Tibial nerve (tissue), 4 donors: ENCODE results near the gene FFAR4. TPM values are rescaled to one million over a fixed set of nuclear protein-coding genes. Genes with fewer than 3 reads are reported as not detected.

Experiments used
- DNase-seq, 2 donors: peaks; one replicate each; pipeline ENCODE4 v3.0.0-alpha.2; 2019; ENCODE audit warnings: low spot score in 2 of 2
- H3K27ac ChIP-seq, 4 donors: fragments of 200-600 bp; sonication (generic) in 3 of 4; one replicate each; pipeline ENCODE4 v1.5.1; 2017 to 2019; ENCODE audit warnings: mild to moderate bottlenecking in 1 of 4
- H3K27me3 ChIP-seq, 2 donors: fragments of 200-600 bp; sonication (generic) in 1 of 2; one replicate each; pipeline versions ENCODE4 v1.5.1 to v1.6.0; 2017 to 2019
- H3K36me3 ChIP-seq, 3 donors: fragments of 200-600 bp; sonication (generic); one replicate each; pipeline ENCODE4 v1.5.1; 2018 to 2019
- H3K4me1 ChIP-seq, 4 donors: fragments of 200-600 bp; sonication (generic) in 3 of 4; one replicate each; pipeline ENCODE4 v1.5.1; 2017 to 2019
- H3K4me3 ChIP-seq, 4 donors: fragments of 200-600 bp; sonication (generic) in 3 of 4; one replicate each; pipeline ENCODE4 v1.5.1; 2017 to 2019; ENCODE audit warnings: mild to moderate bottlenecking in 1 of 4, moderate library complexity in 1 of 4
- H3K9me3 ChIP-seq, 4 donors: fragments of 200-600 bp; sonication (generic) in 3 of 4; one replicate each; pipeline ENCODE4 v1.5.1; 2017 to 2019
- EP300 ChIP-seq, 2 donors: sonication (generic); formaldehyde crosslinking; IDR thresholded peaks; one replicate each; pipeline ENCODE4 v1.6.1; 2017; ENCODE audit warnings: antibody characterized with exemption in 2 of 2, mild to moderate bottlenecking in 1 of 2
- POLR2A ChIP-seq, 2 donors: fragments of 450-650 bp; IDR thresholded peaks; one replicate each; pipeline ENCODE4 v1.6.1; 2017; ENCODE audit warnings: antibody characterized with exemption in 2 of 2, mild to moderate bottlenecking in 2 of 2, moderate library complexity in 2 of 2
- WGBS, 2 donors: methylation state at CpG; one replicate each; pipeline ENCODE4 v1.1.5; 2018; 5-methylcytosine and 5-hydroxymethylcytosine counted together
- total RNA-seq, 4 donors: library from RNA; depleted of rRNA; stranded (reverse); fragments of >200 nt; gene quantifications; one replicate each; pipeline ENCODE4 v1.1.0, GENCODE V29; 2016
- TF ChIP-seq, protein P1 (sequence below), 5 experiments: fragments of 200-600 bp in 3 of 5; fragments of 450-650 bp in 2 of 5; sonication (generic) in 3 of 5; IDR thresholded peaks; one replicate each; pipeline ENCODE4 v1.5.1; 2016 to 2019; ENCODE audit warnings: antibody characterized with exemption in 5 of 5, mild to moderate bottlenecking in 3 of 5, moderate library complexity in 2 of 5

Gene FFAR4
- total RNA-seq, 4 donors from 2014 or later = 0.39 to 1.5 (median 0.97) TPM

DNA sequence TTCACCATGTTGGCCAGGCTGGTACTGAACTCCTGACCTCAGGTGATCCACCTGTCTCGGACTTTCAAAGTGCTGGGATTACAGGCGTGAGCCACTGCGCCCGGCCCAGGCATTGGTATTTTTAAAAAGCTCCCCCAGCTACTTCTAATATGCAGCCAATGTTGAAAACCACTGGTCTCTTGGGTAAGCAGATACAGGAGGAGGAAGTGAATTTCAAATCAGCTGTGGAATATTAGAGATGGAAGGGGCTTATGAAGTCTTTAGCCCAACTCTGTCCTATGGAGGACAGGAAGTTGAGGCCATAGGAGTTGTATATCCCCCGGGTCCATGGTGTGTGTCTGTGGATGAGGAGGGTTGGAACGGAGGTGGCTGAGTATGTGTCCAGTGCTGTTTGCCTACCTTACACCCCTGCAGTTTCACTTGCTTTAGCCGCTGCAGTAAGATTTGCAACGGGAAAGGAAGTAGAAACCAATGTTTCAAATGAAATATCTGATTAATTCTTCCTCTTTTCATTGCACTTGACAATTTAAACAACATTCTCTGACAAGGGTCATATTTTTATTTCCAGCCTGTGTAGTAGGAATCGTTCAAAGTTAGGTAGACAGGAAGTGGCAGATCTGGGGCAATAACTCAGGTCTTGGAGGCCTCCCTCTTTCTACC lies 49.2 kb downstream of the FFAR4 start:
- no peaks in the 10 kb centered on the region for H3K27me3 ChIP-seq
- H3K27ac ChIP-seq = no peak overlapping the region
- no peaks in the 10 kb centered on the region for H3K4me1 ChIP-seq
- H3K36me3 ChIP-seq = no peaks in the 10 kb centered on the region
- no peak overlapping the region for H3K4me3 ChIP-seq
- WGBS, 2 donors = 72 to 77% methylated on average over 9 of the region's 9 CpGs
- no peak for TF ChIP-seq POLR2A (IDR thresholded peaks at IDR 0.05)
- no peak for TF ChIP-seq EP300 (IDR thresholded peaks at IDR 0.05)
- TF ChIP-seq, protein P1, sequence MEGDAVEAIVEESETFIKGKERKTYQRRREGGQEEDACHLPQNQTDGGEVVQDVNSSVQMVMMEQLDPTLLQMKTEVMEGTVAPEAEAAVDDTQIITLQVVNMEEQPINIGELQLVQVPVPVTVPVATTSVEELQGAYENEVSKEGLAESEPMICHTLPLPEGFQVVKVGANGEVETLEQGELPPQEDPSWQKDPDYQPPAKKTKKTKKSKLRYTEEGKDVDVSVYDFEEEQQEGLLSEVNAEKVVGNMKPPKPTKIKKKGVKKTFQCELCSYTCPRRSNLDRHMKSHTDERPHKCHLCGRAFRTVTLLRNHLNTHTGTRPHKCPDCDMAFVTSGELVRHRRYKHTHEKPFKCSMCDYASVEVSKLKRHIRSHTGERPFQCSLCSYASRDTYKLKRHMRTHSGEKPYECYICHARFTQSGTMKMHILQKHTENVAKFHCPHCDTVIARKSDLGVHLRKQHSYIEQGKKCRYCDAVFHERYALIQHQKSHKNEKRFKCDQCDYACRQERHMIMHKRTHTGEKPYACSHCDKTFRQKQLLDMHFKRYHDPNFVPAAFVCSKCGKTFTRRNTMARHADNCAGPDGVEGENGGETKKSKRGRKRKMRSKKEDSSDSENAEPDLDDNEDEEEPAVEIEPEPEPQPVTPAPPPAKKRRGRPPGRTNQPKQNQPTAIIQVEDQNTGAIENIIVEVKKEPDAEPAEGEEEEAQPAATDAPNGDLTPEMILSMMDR (IDR thresholded peaks at IDR 0.05) = no peak
- no peak for DNase-seq
- H3K9me3 ChIP-seq = no peaks in the 10 kb centered on the region

DNA sequence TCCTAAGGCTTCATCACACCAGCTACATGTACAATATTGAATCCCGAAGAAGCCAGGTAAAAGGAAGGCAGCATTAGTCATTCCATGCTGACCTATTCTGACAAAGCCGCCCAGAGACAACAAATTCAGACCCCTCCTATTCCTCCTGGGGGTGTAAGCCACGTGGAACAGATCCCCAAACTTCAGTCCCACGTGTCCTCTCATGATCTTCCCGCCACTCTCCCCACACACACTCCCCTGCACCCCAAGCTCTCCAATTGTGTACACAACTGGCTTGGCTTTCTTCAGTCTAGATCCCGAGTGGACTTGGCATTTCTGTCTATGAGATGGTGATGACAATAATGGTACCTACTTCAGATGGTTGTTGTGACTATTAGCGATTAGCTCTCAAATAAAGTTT lies 54.5 kb downstream of the FFAR4 start:
- no peaks in the 10 kb centered on the region for H3K4me1 ChIP-seq
- no peak overlapping the region for H3K27ac ChIP-seq
- no peak for DNase-seq
- H3K36me3 ChIP-seq = no peaks in the 10 kb centered on the region
- WGBS, 2 donors = 77 to 82% methylated on average over 7 of the region's 7 CpGs
- H3K9me3 ChIP-seq = no peaks in the 10 kb centered on the region
- H3K4me3 ChIP-seq = no peak overlapping the region
- H3K27me3 ChIP-seq = no peaks in the 10 kb centered on the region
- TF ChIP-seq EP300 (IDR thresholded peaks at IDR 0.05) (no peak), POLR2A (IDR thresholded peaks at IDR 0.05) (no peak)
- TF ChIP-seq, protein P1 (IDR thresholded peaks at IDR 0.05) = no peak

DNA sequence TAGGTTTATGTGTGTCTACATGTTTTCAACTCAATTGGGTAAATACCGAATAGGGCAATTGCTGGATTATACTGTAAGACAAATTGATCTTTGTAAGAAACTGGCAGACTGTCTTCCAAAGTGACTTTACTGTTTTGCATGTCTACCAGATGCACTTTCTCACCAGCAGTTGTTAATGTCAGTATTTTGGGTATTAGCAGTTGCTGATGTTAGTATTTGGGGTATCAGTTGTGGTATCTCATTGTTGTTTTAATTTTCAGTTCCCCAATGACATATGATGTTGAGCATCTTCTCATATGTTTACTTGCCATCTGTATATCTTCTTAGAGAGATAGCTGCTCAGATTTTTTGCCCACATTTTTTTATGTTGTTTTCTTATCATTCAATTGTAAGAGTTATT lies 56.5 kb downstream of the FFAR4 start:
- 79 to 86% methylated on average over 1 of the region's 1 CpG for WGBS, 2 donors
- TF ChIP-seq, protein P1 (IDR thresholded peaks at IDR 0.05) = no peak
- TF ChIP-seq EP300 (IDR thresholded peaks at IDR 0.05) (no peak), POLR2A (IDR thresholded peaks at IDR 0.05) (no peak)

DNA sequence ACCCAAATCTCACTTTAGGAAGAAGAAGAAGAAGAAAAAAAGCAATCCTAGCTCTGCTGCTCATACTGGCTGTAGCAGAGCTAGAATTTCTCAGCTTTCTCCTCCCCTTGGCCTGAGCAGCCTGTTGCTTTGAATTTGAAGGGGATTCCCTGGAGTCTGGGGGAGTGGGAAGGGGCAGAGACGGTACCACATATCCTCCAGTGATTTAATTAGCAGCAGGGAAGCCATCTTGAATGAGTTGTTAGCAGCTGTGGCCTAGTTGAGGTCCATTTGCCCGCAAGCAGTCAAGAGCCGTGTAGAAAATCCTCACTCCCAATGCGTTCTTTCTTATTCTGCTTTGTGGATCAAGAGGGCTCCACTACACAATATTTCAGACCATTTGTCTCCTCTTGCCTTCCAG lies 62.4 kb downstream of the FFAR4 start:
- no peaks in the 10 kb centered on the region for H3K9me3 ChIP-seq
- WGBS, 2 donors = 77 to 90% methylated on average over 4 of the region's 4 CpGs
- no peak overlapping the region for H3K27ac ChIP-seq
- H3K36me3 ChIP-seq = no peaks in the 10 kb centered on the region
- TF ChIP-seq, protein P1 (IDR thresholded peaks at IDR 0.05) = no peak
- TF ChIP-seq EP300 (IDR thresholded peaks at IDR 0.05) (no peak), POLR2A (IDR thresholded peaks at IDR 0.05) (no peak)
- no peak overlapping the region for H3K4me3 ChIP-seq
- no peaks in the 10 kb centered on the region for H3K4me1 ChIP-seq
- no peaks in the 10 kb centered on the region for H3K27me3 ChIP-seq
- no peak for DNase-seq

More for the DNA sequence above, 56.5 kb downstream of the FFAR4 start:
- Histone ChIP-seq H3K27ac (no peak overlapping the region), H3K4me1 (no peaks in the 10 kb centered on the region), H3K4me3 (no peak overlapping the region), H3K9me3 (no peaks in the 10 kb centered on the region), H3K36me3 (no peaks in the 10 kb centered on the region), H3K27me3 (no peaks in the 10 kb centered on the region)
- DNase-seq = no peak

DNA sequence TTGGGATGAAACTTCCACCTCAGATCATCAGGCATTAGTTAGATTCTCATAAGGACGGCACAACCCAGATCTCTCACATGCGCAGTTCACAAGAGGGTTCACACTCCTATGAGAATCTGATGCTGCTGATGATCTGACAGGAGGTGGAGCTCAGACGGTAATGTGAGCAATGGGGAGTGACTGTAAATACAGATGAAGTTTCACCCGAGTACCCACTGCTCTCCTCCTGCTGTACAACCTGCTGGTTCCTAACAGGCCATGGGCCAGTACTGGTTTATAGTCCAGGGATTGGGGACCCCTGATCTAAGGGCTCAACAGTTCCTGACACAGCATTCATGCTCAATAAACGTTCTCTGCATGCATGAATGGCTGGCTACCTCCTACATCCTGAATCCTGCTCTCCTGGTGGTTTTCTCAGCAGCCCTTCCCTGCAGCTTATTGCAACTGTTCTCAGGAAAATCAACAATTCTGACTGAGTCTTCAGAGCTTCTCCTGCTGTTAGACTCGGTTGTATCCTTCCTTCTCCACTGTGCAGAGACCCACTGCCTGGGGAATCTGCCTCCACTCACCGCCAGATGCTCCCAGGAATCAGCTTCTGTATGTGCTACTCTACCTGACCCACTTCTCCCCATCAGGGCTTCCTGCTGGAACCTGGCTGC lies 63.3 kb downstream of the FFAR4 start:
- Histone ChIP-seq H3K4me1 (no peaks in the 10 kb centered on the region), H3K4me3 (no peak overlapping the region), H3K27me3 (no peaks in the 10 kb centered on the region), H3K27ac (no peak overlapping the region), H3K36me3 (no peaks in the 10 kb centered on the region), H3K9me3 (no peaks in the 10 kb centered on the region)
- TF ChIP-seq, protein P1 (IDR thresholded peaks at IDR 0.05) = no peak
- no peak for TF ChIP-seq EP300 (IDR thresholded peaks at IDR 0.05)
- TF ChIP-seq POLR2A (IDR thresholded peaks at IDR 0.05) = no peak
- 56 to 71% methylated on average over 7 of the region's 7 CpGs for WGBS, 2 donors
- DNase-seq = no peak
